HepG2 (cell line): ENCODE data around the gene HUNK. TPM values are rescaled to one million over a fixed set of nuclear protein-coding genes. Genes with fewer than 3 reads are reported as not detected.

Experiments used
- ARNT2 ChIP-seq: sonication (generic); formaldehyde crosslinking; IDR thresholded peaks from 2 replicates; pipeline ENCODE4 v1.8.0; 2022; ENCODE audit warnings: mild to moderate bottlenecking, low read depth, missing genetic modification reagents, moderate library complexity
- EZH2 ChIP-seq: conservative IDR thresholded peaks from 2 replicates; pipeline ENCODE4 v1.6.1; 2012; ENCODE audit warnings: mild to moderate bottlenecking, low read depth, low read length, moderate library complexity
- HDAC6 ChIP-seq: fragments of 200-600 bp; sonication (generic); IDR thresholded peaks from 2 replicates; pipeline ENCODE4 v1.7.0; 2017; ENCODE audit warnings: mild to moderate bottlenecking, antibody characterized with exemption, low read length, low read depth
- KDM3A ChIP-seq: IDR thresholded peaks from 2 replicates; pipeline ENCODE4 v1.6.1; 2018; ENCODE audit warnings: low read depth, missing compliant biosample characterization
- KLF6 ChIP-seq: IDR thresholded peaks from 2 replicates; pipeline ENCODE4 v1.8.0; 2016; ENCODE audit warnings: missing biosample characterization, missing genetic modification reagents
- NR2F6 ChIP-seq, 2 experiments: IDR thresholded peaks; 2 replicates each; pipeline ENCODE4 v1.6.1; 2016; ENCODE audit warnings: antibody characterized with exemption in 1 of 2, mild to moderate bottlenecking in 1 of 2
- PATZ1 ChIP-seq: sonication (generic); formaldehyde crosslinking; IDR thresholded peaks from 2 replicates; pipeline ENCODE4 v1.4.0; 2020; ENCODE audit warnings: missing genetic modification reagents
- RERE ChIP-seq: IDR thresholded peaks from 2 replicates; pipeline ENCODE4 v1.6.1; 2016; ENCODE audit warnings: low read depth, missing genetic modification reagents, missing compliant biosample characterization
- ZBTB10 ChIP-seq: sonication (generic); formaldehyde crosslinking; IDR thresholded peaks from 2 replicates; pipeline ENCODE4 v1.4.0; 2020; ENCODE audit warnings: missing genetic modification reagents, borderline replicate concordance
- ZFY ChIP-seq: sonication (generic); formaldehyde crosslinking; IDR thresholded peaks from 2 replicates; pipeline ENCODE4 v1.4.0; 2020; ENCODE audit warnings: missing genetic modification reagents
- ZNF557 ChIP-seq: sonication (generic); formaldehyde crosslinking; IDR thresholded peaks from 2 replicates; pipeline ENCODE4 v1.4.0; 2020; ENCODE audit warnings: missing genetic modification reagents
- ZNF670 ChIP-seq: sonication (generic); formaldehyde crosslinking; IDR thresholded peaks from 2 replicates; pipeline ENCODE4 v1.8.0; 2022; ENCODE audit warnings: mild to moderate bottlenecking, missing genetic modification reagents, borderline replicate concordance
- polyA plus RNA-seq, 8 experiments: library from polyadenylated mRNA; depleted of rRNA in 3 of 8; stranded (reverse) in 7 of 8; unstranded in 1 of 8; fragments of >200 nt; fragmentation: Illumina TruSeq in 4 of 8; extraction: Trizol in 4 of 8; gene quantifications; 2 replicates each; pipeline versions ENCODE4 v1.2.1 to v1.2.3, GENCODE V29; 2011 to 2016; ENCODE audit warnings: low read depth in 4 of 8, missing spikeins in 1 of 8, mixed read lengths in 1 of 8; ENCODE audit not compliant: insufficient read depth in 1 of 8
- total RNA-seq, 5 experiments: library from RNA; depleted of rRNA; stranded (reverse); fragments of >200 nt; fragmentation: Illumina TruSeq; extraction: Trizol; gene quantifications; 2 replicates each; pipeline ENCODE4 v1.2.3, GENCODE V29; 2016; ENCODE audit warnings: low read depth in 1 of 5

The HUNK gene
- total and polyA plus RNA-seq, 2 of the 13 experiments (the other 11 are each of a cell fraction or from before 2014, with no cell fraction given): 1.8 to 1.9 TPM

- TF ChIP-seq ZBTB10 (CRISPR knock-in tag) (no peak), PATZ1 (no peak), NR2F6 (IDR thresholded peaks at IDR 0.05) (no peak), NR2F6 (CRISPR knock-in tag; IDR thresholded peaks at IDR 0.05) (no peak), HDAC6 (no peak), RERE (no peak), KLF6 (CRISPR knock-in tag) (no peak), ZFY (CRISPR knock-in tag) (no peak), EZH2 (no peak), KDM3A (no peak), ZNF670 (CRISPR knock-in tag) (no peak), ZNF557 (CRISPR knock-in tag) (no peak), ARNT2 (CRISPR knock-in tag) (no peak)
Observed at GRCh38 chr21:31847761-31848160, 25.1 kb upstream of the HUNK start (continued).
